ENCODE results near the gene SEZ6L2. TPM values are rescaled to one million over a fixed set of nuclear protein-coding genes. Genes with fewer than 3 reads are reported as not detected.

Gene SEZ6L2
- total and polyA plus RNA-seq, 2 of the 13 experiments (the other 11 are each of a cell fraction or from before 2014, with no cell fraction given) = 14.9 to 16.9 TPM

DNA sequence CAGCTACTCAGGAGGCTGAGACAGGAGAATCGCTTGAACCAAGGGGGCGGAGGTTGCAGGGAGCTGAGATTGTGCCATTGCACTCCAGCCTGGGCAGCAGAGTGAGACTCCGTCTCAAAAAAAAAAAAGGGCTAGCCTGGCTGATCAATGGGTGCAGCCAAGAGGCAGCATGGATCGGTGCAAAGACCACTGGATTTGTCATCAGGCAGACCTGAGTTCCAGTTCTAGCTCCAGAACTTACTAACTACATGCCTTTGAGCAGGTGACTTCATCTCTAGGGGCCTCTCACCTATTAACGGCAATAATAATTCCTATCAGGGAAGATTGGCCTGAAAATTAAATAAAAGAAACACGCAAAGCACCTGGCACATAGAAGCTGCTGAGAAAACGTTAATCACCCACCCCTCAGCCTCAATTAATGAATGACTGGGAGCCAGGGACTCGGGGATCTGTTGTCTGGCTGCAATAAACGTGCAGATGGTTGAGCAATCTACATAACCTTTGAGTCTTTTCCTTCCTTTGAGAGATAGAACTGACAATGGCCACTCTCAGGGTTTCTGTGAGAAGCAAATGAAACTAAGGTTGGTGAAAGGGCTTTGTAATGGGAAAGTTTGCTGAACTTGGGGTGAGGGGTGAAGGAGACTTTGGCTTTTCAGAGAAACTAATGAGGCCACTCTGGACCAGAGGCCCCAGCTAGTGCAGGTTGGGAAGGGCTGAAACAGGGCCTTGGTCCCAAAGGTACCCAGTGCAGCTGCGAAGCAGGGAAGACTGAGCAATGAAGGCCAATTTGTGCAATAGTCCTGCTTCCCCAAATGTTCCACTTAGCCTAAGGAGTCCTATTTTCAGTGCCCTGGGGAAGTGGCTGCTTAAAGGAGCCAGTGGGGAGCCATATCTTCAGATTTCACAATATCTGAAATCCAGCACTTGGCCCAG, 7.6 kb downstream of the SEZ6L2 start (continued):
- TF ChIP-seq ZNF253 (CRISPR knock-in tag; IDR thresholded peaks at IDR 0.05; ENCODE audit: borderline replicate concordance) = no peak
- TF ChIP-seq, protein P1, sequence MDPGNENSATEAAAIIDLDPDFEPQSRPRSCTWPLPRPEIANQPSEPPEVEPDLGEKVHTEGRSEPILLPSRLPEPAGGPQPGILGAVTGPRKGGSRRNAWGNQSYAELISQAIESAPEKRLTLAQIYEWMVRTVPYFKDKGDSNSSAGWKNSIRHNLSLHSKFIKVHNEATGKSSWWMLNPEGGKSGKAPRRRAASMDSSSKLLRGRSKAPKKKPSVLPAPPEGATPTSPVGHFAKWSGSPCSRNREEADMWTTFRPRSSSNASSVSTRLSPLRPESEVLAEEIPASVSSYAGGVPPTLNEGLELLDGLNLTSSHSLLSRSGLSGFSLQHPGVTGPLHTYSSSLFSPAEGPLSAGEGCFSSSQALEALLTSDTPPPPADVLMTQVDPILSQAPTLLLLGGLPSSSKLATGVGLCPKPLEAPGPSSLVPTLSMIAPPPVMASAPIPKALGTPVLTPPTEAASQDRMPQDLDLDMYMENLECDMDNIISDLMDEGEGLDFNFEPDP (CRISPR knock-in tag; conservative IDR thresholded peaks at IDR 0.05) = no peak
- no peak for TF ChIP-seq JDP2 (CRISPR knock-in tag; IDR thresholded peaks at IDR 0.05; ENCODE audit: borderline replicate concordance)
- no peak; the same call in 1 of the 2 replicates for TF ChIP-seq ETV5 (CRISPR knock-in tag; IDR thresholded peaks at IDR 0.05; ENCODE audit: borderline replicate concordance)
- no peak for TF ChIP-seq PHF8 (CRISPR knock-in tag; IDR thresholded peaks at IDR 0.05)
- 0 out of 2 replicates have a peak, but pooled peaks have one; percentile 42 for TF ChIP-seq FLYWCH1 (CRISPR knock-in tag; IDR thresholded peaks at IDR 0.05)
- no peak for TF ChIP-seq PCBP1 (IDR thresholded peaks at IDR 0.05; ENCODE audit: borderline replicate concordance, low read depth, low read length)
- TF ChIP-seq ZNF598 (CRISPR knock-in tag; IDR thresholded peaks at IDR 0.05; ENCODE audit: borderline replicate concordance) = 0 out of 2 replicates have a peak, but pooled peaks have one; percentile 8
- TF ChIP-seq, protein P2, sequence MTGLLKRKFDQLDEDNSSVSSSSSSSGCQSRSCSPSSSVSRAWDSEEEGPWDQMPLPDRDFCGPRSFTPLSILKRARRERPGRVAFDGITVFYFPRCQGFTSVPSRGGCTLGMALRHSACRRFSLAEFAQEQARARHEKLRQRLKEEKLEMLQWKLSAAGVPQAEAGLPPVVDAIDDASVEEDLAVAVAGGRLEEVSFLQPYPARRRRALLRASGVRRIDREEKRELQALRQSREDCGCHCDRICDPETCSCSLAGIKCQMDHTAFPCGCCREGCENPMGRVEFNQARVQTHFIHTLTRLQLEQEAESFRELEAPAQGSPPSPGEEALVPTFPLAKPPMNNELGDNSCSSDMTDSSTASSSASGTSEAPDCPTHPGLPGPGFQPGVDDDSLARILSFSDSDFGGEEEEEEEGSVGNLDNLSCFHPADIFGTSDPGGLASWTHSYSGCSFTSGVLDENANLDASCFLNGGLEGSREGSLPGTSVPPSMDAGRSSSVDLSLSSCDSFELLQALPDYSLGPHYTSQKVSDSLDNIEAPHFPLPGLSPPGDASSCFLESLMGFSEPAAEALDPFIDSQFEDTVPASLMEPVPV (CRISPR knock-in tag; IDR thresholded peaks at IDR 0.05) = no peak
- TF ChIP-seq, protein P3, sequence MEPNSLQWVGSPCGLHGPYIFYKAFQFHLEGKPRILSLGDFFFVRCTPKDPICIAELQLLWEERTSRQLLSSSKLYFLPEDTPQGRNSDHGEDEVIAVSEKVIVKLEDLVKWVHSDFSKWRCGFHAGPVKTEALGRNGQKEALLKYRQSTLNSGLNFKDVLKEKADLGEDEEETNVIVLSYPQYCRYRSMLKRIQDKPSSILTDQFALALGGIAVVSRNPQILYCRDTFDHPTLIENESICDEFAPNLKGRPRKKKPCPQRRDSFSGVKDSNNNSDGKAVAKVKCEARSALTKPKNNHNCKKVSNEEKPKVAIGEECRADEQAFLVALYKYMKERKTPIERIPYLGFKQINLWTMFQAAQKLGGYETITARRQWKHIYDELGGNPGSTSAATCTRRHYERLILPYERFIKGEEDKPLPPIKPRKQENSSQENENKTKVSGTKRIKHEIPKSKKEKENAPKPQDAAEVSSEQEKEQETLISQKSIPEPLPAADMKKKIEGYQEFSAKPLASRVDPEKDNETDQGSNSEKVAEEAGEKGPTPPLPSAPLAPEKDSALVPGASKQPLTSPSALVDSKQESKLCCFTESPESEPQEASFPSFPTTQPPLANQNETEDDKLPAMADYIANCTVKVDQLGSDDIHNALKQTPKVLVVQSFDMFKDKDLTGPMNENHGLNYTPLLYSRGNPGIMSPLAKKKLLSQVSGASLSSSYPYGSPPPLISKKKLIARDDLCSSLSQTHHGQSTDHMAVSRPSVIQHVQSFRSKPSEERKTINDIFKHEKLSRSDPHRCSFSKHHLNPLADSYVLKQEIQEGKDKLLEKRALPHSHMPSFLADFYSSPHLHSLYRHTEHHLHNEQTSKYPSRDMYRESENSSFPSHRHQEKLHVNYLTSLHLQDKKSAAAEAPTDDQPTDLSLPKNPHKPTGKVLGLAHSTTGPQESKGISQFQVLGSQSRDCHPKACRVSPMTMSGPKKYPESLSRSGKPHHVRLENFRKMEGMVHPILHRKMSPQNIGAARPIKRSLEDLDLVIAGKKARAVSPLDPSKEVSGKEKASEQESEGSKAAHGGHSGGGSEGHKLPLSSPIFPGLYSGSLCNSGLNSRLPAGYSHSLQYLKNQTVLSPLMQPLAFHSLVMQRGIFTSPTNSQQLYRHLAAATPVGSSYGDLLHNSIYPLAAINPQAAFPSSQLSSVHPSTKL (CRISPR knock-in tag; IDR thresholded peaks at IDR 0.05) = peak; percentile 81
- no peak for TF ChIP-seq NBN (conservative IDR thresholded peaks at IDR 0.05)
- no peak for TF ChIP-seq ZNF44 (CRISPR knock-in tag; IDR thresholded peaks at IDR 0.05)
- no peak for TF ChIP-seq MBNL3 (CRISPR knock-in tag; conservative IDR thresholded peaks at IDR 0.05)
- no peak for TF ChIP-seq CBFB (CRISPR knock-in tag; IDR thresholded peaks at IDR 0.05)
- no peak for TF ChIP-seq ZNF510 (CRISPR knock-in tag; IDR thresholded peaks at IDR 0.05; ENCODE audit: low read depth)
- TF ChIP-seq, protein P4, sequence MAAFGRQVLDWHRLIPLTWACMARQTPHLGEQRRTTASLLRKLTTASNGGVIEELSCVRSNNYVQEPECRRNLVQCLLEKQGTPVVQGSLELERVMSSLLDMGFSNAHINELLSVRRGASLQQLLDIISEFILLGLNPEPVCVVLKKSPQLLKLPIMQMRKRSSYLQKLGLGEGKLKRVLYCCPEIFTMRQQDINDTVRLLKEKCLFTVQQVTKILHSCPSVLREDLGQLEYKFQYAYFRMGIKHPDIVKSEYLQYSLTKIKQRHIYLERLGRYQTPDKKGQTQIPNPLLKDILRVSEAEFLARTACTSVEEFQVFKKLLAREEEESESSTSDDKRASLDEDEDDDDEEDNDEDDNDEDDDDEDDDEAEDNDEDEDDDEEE (CRISPR knock-in tag; IDR thresholded peaks at IDR 0.05) = no peak
- no peak for TF ChIP-seq FOXK2 (IDR thresholded peaks at IDR 0.05)
- TF ChIP-seq ZFP90 (CRISPR knock-in tag; IDR thresholded peaks at IDR 0.05; ENCODE audit: borderline replicate concordance) = peak; percentile 74; the same call in 1 of the 2 replicates
- TF ChIP-seq KAT8 (CRISPR knock-in tag; IDR thresholded peaks at IDR 0.05) = peak; percentile 44
- no peak for TF ChIP-seq REL (CRISPR knock-in tag; conservative IDR thresholded peaks at IDR 0.05)
- TF ChIP-seq ZNF460 (CRISPR knock-in tag; IDR thresholded peaks at IDR 0.05; ENCODE audit: borderline replicate concordance) = no peak
- peak; percentile 76 for TF ChIP-seq IKZF4 (CRISPR knock-in tag; IDR thresholded peaks at IDR 0.05; ENCODE audit: borderline replicate concordance, low read depth, not compliant biosample characterization)

All from HepG2 (cell line).